Stimulated activated CD4-positive, alpha-beta T cell treated with anti-CD3 and anti-CD28 coated beads, Interleukin-2, amount 100 ng/mL, for 4 hours (primary cell): ENCODE measurements around the gene DIP2C.
"Not testable (repeated sequence)": the region's sequence is repeated elsewhere in the genome, so short reads cannot be mapped to it uniquely, and the experiment has no call there.

Source experiments
- DNase-seq: peaks from one replicate; pipeline ENCODE4 v3.0.0-alpha.2; 2020; ENCODE audit warnings: low read depth

Gene DIP2C

DNA sequence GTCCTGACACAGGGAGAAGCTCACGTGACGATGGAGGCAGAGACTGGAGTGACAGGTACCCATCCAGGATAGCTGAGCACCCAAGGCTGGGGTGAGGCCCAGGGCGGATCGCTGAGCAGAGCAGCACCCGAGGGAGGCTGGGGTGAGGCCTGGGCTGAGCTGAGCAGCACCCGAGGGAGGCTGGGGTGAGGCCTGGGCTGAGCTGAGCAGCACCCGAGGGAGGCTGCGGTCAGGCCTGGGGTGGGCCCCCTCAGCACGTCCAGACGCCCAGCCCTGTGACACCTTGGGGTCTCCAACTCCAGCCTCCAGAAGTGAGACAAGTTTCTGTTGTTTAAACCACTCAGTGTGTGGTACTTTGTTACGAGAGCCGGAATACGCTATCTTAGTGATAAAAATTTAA lies 318.0 kb downstream of the DIP2C start:
- DNase-seq = no peak

DNA sequence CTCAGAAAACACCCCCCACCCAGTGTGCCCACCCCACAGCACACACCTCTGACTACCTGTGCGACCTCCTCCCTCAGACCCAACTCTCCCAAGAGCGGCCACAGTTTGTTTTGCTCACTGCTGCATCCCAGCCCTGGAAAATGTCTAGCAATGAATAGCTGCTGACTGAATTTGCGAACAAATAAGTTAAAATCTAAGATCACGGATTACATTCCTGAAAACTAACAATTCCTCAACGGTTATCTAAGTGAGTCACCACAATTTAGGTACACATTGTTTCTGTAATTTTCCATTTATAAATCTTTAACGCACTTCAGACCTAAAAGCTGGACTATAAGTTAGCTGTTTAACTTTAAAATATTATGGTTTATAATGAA lies 319.0 kb downstream of the DIP2C start:
- DNase-seq = no peak

DNA sequence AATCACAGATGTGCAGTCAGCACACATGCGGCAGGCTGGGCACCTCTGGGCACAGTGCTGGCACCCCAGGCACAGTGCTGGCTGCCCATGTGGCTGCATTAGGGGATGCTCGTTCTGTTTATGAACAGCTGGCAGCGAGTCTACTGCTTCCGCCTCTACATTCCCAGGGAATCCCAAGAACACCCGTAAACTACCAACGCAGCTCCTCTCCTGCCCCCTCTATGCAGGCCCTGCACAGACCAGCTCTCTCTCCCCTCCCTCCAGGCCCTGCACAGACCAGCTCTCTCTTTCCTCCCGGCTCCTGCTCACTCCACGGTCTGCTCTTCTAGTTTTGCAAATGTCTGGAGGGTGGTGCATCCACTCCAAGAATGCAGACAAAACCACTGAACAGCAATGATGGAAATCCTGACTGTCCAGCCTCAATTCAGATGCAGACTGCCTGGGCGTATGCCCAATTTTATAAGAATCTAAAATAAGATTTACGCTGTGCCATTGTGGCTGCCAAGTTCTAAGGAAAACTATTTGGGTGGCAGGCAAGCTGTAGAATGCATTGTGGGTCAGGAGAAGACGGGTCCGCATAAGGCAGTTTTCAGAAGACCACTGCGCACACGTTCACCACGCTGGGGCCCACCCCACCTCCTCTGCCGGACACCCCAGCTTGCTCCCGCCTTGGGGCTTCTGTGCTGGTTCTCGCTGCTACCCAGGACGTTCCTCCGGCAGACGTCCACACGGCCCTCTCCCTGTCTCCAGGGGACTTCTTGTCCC lies 319.6 kb downstream of the DIP2C start:
- DNase-seq = no peak

DNA sequence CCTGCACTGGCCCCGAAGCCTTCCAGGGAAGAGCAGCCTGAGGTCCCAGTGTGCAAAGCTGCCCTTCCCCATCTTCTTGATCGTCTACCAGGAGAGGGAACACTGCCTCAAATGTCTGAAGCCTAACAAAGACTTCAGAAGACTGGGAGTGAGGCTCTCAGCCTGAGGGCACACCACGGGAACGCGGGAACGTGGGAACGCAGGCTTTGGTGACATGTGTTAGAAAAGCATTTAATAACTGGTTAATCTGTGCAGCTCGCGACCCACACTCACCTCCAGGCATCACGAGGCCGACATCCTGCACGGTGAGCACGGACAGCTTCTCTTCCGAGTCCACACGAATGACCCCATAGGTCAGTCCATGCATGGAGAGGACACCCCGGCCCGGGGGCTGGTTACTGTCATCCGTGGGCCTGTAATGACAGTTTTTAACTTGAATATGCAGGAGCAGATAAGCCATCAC lies 320.2 kb downstream of the DIP2C start:
- DNase-seq = no peak

DNA sequence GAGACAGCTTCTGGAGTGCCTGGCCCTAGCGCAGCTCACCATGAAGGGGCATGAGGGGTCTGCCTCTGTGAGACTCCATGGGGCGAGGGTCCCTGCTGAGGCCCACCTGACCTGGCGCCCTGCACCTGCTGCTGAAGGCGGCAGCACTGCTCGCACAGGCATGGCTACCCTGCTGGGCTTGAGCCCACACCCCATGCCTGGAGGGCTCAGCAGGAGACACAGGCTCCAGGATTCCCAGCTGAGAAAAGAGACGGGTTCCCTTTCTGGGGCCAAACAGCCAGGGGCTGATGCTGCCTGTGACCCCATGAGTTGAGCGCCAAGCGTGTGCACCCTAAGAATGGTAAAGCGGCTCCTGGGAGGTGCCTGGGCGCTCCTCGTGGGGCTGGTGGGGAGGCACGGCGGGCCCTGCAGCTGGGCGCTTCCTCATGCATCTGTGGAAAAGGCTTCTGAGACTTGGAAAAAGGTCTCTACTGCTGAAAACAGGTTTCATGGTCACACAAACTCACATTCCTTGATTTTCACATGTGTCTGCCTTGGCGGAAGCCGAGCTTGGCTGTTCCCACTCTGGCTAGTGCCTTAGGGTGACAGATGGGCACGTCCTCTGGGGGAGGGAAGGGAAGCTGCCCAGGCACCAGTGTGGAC lies 320.8 kb downstream of the DIP2C start:
- DNase-seq = no peak

DNA sequence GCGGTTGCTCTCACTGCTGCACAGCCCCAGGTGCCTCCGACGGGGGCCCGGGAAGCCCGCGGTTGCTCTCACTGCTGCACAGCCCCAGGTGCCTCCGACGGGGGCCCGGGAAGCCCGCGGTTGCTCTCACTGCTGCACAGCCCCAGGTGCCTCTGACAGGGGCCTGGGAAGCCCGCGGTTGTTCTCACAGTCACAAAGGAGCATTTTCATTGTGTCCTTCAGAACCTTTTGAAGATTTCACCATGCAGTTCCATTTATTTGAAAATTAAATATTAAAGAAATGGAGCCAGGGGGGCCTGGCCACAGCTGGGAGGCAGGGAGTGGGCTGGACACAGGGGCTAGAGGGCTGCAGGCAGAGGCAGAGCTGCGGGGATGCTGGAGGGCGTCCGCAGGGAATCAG lies 321.4 kb downstream of the DIP2C start:
- DNase-seq = not testable (repeated sequence)

DNA sequence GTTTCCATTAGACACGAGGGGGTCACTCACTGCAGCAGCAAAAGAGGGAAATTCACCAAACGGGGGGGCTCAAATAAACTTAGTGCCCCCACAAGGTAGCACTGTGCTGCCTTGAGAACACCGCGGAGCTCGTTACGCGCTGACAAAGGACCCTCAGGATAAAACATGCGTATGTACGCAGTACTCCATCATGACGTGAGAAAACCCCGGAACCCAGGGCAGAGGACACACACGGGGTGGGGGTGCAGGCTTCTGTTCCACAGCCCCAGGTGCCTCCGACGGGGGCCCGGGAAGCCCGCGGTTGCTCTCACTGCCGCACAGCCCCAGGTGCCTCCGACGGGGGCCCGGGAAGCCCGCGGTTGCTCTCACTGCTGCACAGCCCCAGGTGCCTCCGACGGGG lies 321.8 kb downstream of the DIP2C start:
- DNase-seq = no peak

DNA sequence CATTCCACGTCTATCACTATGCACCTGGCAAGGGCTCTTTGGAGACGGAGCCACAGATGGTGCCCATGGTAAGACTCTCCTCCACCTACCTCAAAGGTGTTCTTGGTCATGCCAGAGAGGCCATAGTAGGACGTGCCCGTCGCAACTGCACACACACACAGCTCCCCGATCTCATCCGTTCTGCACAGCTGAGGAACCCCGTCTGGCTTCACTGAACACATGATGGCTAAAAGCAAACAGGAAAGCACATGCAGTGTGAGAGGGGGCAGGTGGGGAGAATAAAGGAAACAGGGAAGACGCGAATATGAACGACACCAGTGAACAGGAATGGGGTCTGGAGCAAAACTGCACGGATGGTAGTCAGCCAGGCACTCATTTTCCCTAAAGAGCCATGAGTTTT lies 323.3 kb downstream of the DIP2C start:
- DNase-seq = no peak

DNA sequence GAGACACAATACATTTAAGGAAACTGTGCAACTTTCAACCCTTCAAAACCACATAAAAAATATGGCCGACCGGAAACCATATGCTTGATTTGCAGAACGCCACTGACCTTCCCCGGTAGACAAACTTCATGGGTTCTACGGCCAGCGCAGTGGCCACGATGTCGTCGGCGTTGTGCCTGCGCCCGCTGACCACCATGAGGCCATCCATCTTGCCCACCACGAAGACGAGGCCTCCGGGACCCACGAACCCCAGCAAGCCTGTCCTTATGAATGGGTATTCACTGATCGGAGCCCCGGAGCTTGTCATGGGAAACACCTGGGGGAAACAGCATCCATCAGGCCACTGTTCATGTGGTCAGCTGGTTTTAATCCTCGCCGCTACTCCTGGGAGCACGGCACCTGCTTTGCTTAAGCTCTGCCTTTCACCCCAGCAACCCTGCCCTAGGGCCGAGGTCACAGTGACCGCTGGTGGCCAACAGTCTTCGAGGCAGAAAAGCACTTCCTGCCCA lies 325.1 kb downstream of the DIP2C start:
- DNase-seq = no peak

DNA sequence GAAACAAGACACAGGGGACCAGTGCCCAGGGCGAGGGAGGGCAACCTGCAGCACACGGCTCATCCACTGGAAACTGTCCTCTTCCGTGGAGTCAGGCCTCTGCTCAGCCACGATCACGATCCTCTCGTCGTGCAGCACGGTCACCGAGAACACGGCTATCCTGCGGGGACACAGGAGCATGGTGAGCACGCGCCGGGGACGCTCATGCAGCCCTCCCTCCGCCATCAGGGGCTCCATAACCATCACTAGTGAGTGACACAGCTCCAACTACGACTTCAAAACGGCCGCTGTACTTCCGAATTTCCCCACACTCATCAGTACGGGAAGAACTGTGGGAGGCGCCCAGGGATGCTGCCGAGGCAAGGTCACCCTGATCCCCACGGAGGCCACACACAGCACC lies 326.3 kb downstream of the DIP2C start:
- DNase-seq = no peak

DNA sequence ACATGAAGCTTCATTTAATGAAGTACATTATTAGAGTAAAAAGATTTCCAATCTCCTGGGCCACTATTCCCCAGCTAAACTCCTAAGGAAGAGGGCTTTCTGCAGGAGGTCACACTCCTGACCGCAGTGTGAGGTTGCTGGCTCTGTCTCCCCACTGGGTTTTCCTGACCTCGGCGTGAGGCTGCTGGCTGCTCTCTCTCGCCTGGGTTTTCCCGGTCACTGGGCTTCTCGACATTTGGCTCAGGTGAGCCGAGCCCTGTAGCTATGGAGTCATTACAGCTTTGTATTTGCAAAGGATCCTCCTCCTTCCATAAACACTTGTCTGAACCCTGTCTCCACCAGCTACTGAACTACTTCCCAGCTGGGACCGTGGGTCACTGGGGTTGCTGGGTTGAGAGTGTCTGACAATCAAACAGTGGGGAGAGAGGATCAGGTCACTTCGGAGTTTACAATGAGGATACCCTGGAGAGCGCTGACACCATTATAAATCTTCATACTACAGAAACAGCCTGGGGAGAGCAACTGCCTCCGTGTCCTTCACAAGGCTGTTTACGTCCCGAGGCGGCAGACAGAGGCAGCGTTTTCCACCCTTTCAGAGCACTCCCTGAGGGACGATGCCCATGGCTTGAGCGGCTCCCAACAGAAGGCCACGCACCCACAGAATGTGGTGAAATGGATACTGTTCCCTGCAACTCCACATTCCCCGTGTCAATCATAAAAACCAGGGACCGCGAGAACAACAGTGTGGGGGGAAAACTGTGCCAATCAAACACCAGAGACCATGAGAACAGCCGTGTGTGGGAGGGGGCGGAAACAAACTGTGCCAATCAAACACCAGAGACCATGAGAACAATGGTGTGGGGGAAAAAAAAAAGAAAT lies 328.0 kb downstream of the DIP2C start:
- no peak for DNase-seq

DNA sequence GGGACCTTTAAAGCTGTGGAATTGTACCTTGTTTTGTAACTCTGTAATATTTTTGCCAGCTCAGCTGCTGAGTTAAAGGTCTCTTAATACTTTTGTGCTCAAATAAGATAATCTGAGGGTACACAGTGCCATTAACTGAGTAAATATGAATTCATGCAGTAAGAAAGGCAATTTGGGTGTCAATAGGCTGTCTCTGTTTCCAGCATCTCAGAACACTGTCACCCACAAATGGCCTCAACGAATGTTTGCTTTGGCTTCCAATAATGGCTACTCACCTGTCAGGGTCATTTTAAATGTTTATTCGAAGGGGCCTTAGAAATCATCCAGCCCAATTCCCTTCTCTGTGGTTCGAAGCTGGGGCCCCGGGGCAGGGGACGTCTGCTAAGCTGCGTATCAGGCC lies 328.8 kb downstream of the DIP2C start:
- DNase-seq = no peak

DNA sequence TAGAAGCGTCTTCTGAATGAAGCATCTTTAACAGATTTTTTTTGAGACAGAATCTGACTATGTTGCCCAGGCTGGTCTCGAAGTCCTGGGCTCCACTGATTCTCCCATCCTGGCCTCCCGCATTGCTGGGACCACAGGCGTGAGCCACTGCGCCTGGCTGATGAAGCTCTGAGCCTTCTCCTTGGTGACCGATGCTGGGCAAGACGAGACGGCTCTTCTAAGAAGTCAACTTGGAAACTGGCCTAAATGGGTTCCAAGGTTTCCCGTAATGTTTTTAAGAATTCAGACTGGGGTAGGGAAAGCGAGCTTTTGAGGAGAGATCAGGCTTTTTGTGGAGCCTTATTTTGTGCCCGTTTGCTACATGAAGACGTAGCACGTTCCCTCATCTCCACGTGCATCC lies 329.7 kb downstream of the DIP2C start:
- DNase-seq = no peak

DNA sequence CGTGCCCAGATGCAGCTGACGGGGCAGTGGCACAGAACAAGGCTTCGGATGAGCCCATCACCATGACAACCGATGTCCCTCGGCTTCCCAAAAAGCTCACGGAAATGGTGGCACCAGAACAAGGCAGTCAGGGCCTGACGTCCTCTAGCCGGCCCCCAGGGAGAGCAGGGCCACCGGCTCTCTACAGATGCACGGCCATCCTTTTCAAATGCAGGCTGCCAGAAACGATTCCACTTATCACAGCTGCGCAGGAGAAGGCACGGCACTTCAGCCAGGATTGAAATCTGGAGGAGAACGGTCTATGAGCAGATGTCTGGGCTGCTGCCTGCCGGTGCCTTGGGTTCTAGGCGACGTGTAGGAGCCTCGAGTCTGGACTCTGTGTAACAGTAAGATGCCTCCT lies 330.4 kb downstream of the DIP2C start:
- no peak for DNase-seq

DNA sequence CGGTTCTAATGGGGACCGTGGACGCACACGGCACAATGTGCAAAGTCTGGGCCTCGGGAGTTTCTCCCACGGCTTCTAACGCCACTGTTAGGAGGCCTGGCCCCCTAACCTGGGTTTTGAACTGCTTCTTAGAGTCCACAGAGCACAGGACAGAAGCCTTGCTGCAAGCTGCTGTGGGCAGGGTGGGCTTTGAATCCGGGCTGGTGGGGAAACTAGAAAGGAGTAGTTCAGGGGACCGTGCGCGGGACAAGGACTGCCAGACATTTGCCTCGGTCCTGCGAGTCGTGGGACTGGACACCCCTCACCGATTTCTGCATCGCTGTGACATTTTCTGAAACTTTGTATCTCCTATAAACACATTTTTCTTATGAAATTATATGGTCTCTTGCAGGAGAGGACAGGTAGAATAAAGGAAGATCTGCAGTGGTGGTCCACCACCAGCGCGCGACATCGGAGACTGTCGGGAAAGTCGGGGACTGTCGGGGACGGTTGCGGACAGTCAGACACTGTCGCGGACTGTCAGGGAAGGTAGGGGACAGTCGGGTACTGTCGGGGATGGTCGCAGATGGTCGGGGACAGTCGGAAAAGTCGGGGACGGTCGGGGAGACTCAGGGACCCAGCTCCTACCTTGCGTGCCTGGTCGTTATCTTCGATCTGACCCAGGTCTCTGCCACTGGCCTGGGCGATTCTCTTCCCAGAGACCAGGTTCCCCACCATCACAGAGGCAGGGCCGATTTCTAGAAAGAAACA lies 332.1 kb downstream of the DIP2C start:
- no peak for DNase-seq

DNA sequence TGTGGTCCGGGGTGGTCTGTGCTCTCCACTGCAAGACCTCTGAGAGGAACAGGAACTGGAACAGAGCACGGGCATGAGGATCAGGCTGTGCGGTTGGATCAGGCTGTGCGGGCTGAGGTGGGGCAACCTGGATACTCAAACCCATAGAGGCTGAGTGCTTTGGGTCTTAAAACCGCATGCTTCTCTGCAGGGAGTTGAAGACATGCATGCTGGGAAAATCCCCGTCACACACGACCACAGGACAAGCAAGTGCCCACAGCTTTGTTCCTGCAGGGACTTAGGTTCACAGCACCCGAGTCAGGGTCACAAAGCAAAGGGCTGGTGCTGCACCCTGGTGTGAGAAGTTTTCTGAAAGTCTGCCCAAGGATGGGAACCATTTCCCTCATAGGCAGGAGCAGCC lies 333.0 kb downstream of the DIP2C start:
- no peak for DNase-seq

DNA sequence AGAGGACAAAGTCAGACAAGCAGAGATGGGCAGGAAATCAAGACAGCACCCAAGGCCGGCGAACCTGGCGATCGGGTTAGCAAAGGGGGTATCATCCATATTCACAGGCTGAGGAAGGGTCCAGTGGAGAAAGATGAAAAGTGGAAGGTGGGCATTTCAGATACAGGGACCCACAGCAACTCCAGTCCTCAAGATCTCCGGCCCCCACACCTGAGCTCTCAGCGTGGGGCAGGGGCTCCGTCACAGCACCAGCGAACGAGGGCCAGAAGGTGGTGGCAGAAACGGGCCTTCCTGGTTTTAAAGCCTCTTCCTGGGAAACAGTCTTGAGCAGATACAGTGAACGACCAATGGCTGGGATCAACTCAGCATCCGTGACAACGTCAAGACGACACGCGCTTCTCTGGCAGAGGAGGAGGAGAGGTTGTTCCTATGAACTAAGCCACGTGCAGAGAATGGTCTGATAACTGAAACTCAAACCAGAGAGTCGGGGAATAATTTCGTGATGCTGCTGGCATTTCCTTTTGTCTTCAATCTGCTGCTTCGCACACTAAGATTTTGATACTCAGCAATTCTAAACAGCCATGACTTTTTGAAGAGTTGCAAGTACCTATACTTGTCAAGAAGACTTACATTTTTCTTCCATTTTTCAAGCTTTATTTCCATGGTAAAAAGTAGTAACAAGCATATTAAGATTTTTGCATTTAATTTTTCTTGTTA lies 334.4 kb downstream of the DIP2C start:
- DNase-seq = no peak

DNA sequence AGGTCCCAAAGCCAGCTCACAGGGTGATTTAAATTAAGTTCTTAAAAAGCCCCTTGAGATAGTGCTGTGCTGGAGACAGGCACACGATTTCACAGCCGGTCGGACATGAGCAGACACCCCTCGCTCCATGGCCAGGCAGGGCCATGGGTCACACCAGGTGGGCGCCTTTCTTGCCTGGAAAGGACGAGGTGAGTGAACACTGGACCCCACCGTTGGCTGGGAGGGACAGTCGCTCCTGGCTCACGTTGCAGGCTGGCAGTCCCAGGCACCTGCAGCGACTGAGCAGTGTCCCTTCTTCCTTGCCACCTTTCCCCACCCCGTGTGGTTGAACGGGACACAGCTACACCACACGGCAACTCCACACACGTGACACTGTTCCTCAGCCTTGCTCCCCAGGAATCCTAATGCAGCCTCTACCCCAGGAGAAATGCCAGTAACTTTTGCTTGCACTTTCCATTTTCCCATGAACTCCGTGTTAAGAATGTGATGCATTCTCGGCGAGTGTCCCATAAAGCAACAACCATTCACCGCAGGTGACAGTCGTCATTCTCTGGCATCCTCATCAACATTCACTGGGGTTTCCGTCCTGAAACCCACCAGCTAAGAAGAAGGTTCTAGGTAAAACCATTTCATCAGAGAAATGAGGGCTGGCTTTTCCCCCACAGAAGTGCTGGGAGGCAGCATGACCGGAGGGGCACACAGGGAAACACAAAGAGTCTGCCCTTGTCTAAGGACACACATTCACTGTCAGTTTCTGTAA lies 336.8 kb downstream of the DIP2C start:
- DNase-seq = no peak

DNA sequence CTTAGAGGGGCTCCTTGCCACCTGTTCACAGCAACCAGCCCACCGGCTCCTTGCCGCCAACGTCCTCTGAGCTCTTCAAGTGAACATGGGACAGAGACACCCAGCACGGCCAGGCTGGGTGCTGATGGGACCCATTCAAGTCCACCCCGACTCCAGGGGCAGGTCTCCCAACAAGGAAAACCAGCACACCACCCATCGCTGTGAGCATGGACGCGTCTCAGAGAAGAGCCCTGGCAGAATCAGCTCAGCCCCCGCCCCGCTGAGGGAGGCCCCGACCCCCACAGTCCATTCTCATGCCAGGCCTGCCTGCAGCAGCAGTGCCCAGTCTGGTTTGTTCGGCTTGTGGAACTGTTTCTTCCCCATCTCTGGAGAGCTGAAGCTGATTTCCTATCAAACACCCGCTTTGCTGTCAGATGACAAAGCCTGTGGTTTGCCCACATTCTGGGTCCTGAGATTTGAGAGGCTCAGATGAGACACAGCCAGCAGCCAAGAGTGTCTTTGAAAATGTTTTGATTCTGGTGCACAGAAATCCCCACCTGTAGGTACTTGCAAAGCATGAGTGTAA lies 337.6 kb downstream of the DIP2C start:
- no peak for DNase-seq

DNA sequence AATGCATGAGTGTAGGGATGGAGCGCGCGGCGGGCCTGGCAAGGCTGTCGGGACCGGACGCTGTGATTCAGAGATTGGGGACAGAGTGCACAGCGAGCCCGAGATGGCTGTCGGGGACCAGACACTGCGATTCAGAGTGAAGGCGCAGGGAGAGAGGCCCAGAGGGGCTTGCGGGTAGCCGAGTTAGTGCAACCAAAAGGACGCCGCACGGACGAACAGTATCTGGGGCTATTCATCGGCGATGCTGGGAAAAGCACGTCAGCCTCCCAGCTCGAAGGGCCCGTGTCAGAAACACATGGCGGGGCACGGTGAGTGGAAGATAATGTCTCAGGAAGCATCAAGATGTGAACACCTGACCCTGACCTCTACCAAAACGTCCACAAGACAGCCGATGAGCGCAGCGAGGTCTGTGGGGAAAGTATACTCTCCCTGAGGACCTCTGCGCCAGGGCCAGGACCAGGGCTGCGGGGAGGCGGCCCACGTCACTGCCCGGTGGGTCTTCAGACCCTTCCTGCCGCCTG lies 338.4 kb downstream of the DIP2C start:
- no peak for DNase-seq
